H9 (cell line): Measurements from ENCODE around the gene DENND1A. TPM values are rescaled to one million over a fixed set of nuclear protein-coding genes. Genes with fewer than 3 reads are reported as not detected.

Experiments used
- DNase-seq: peaks from one replicate; pipeline ENCODE4 v3.0.0-alpha.2; 2017
- H2AFZ ChIP-seq: one replicate; pipeline ENCODE4 v1.6.1; 2013; ENCODE audit warnings: mild to moderate bottlenecking, low read length, control low read depth, moderate library complexity
- H2AK5ac ChIP-seq: 2 replicates; pipeline ENCODE4 v1.6.1; 2013; ENCODE audit warnings: low read length, control low read depth, mixed read lengths; ENCODE audit not compliant: insufficient read length
- H2BK120ac ChIP-seq: one replicate; pipeline ENCODE4 v1.6.1; 2013; ENCODE audit warnings: low read depth, mild to moderate bottlenecking, low read length, control low read depth, inconsistent platforms; ENCODE audit not compliant: poor library complexity, severe bottlenecking
- H2BK12ac ChIP-seq: 2 replicates; pipeline ENCODE4 v1.6.1; 2013; ENCODE audit warnings: low read length, control low read depth, mixed read lengths, low read depth; ENCODE audit not compliant: insufficient read length
- H2BK15ac ChIP-seq: 2 replicates; pipeline ENCODE4 v1.6.1; 2013; ENCODE audit warnings: low read depth, low read length, control low read depth
- H2BK20ac ChIP-seq: one replicate; pipeline ENCODE4 v1.6.1; 2013; ENCODE audit warnings: low read depth, mild to moderate bottlenecking, low read length, control low read depth, inconsistent platforms; ENCODE audit not compliant: poor library complexity, severe bottlenecking
- H2BK5ac ChIP-seq: 2 replicates; pipeline ENCODE4 v1.6.1; 2013; ENCODE audit warnings: low read length, control low read depth, mixed read lengths; ENCODE audit not compliant: insufficient read length
- H3K14ac ChIP-seq: 2 replicates; pipeline ENCODE4 v1.6.1; 2013; ENCODE audit warnings: low read length, control low read depth; ENCODE audit not compliant: insufficient read depth
- H3K18ac ChIP-seq: 2 replicates; pipeline ENCODE4 v1.6.1; 2013; ENCODE audit warnings: low read depth, mild to moderate bottlenecking, mixed read lengths, low read length, control low read depth; ENCODE audit not compliant: insufficient read length
- H3K23ac ChIP-seq: 2 replicates; pipeline ENCODE4 v1.6.1; 2013; ENCODE audit warnings: low read length, control low read depth, mixed read lengths, low read depth; ENCODE audit not compliant: insufficient read length
- H3K23me2 ChIP-seq: 2 replicates; pipeline ENCODE4 v1.6.1; 2013; ENCODE audit warnings: low read depth, mild to moderate bottlenecking, mixed read lengths, low read length, control low read depth; ENCODE audit not compliant: insufficient read length, poor library complexity, severe bottlenecking
- H3K27ac ChIP-seq: 2 replicates; pipeline ENCODE4 v1.5.1; 2013; ENCODE audit warnings: low read length, control low read depth, mixed read lengths, low read depth; ENCODE audit not compliant: insufficient read length
- H3K27me3 ChIP-seq: 2 replicates; pipeline ENCODE4 v1.6.1; 2013; ENCODE audit warnings: low read length, control low read depth, inconsistent platforms; ENCODE audit not compliant: insufficient read depth
- H3K4ac ChIP-seq: 2 replicates; pipeline ENCODE4 v1.6.1; 2013; ENCODE audit warnings: low read depth, mild to moderate bottlenecking, control low read depth, inconsistent platforms, low read length, moderate library complexity
- H3K4me1 ChIP-seq: 2 replicates; pipeline ENCODE4 v1.6.1; 2013; ENCODE audit warnings: low read length, control low read depth, inconsistent platforms; ENCODE audit not compliant: insufficient read depth
- H3K4me2 ChIP-seq: 2 replicates; pipeline ENCODE4 v1.6.1; 2013; ENCODE audit warnings: low read length, control low read depth, mixed read lengths; ENCODE audit not compliant: insufficient read length, insufficient read depth
- H3K56ac ChIP-seq: 2 replicates; pipeline ENCODE4 v1.6.1; 2013; ENCODE audit warnings: low read depth, mild to moderate bottlenecking, mixed read lengths, low read length, control low read depth; ENCODE audit not compliant: insufficient read length
- H3K79me1 ChIP-seq: 2 replicates; pipeline ENCODE4 v1.6.1; 2013; ENCODE audit warnings: low read depth, mild to moderate bottlenecking, moderate library complexity, low read length, control low read depth, inconsistent platforms; ENCODE audit not compliant: insufficient read depth, poor library complexity, severe bottlenecking
- H3K79me2 ChIP-seq: 2 replicates; pipeline ENCODE4 v1.6.1; 2013; ENCODE audit warnings: low read length, control low read depth, inconsistent platforms; ENCODE audit not compliant: insufficient read depth
- H3K9ac ChIP-seq: 2 replicates; pipeline ENCODE4 v1.6.1; 2013; ENCODE audit warnings: low read length, control low read depth, mixed read lengths; ENCODE audit not compliant: insufficient read length; ENCODE audit errors: extremely low read depth
- H3K9me3 ChIP-seq: one replicate; pipeline ENCODE4 v1.6.1; 2013; ENCODE audit warnings: low read depth, low read length, inconsistent platforms; ENCODE audit not compliant: control insufficient read depth
- H3T11ph ChIP-seq: one replicate; pipeline ENCODE4 v1.6.1; 2013; ENCODE audit warnings: mild to moderate bottlenecking, low read length, control low read depth, inconsistent platforms
- H4K20me1 ChIP-seq: one replicate; pipeline ENCODE4 v1.6.1; 2013; ENCODE audit not compliant: control insufficient read depth, insufficient read length, insufficient read depth
- H4K5ac ChIP-seq: 2 replicates; pipeline ENCODE4 v1.6.1; 2013; ENCODE audit warnings: low read depth, mild to moderate bottlenecking, mixed read lengths, low read length, control low read depth; ENCODE audit not compliant: insufficient read length
- H4K8ac ChIP-seq: replicated peaks from 2 replicates; pipeline ENCODE4 v1.6.1; 2013; ENCODE audit warnings: low read length, control low read depth, mixed read lengths, low read depth; ENCODE audit not compliant: insufficient read length
- H4K91ac ChIP-seq: 2 replicates; pipeline ENCODE4 v1.6.1; 2013; ENCODE audit warnings: low read depth, mild to moderate bottlenecking, moderate library complexity, mixed read lengths, low read length, control low read depth; ENCODE audit not compliant: insufficient read length
- H3K27ac Mint-ChIP-seq, 3 experiments: 2 replicates in 2 of 3; 3 replicates in 1 of 3; pipeline ENCODE4 v1.8.0; 2020 to 2021; ENCODE audit warnings: mixed read lengths in 3 of 3, mild to moderate bottlenecking in 1 of 3, moderate library complexity in 1 of 3
- H3K27me3 Mint-ChIP-seq: 2 replicates; pipeline ENCODE4 v1.8.0; 2021; ENCODE audit warnings: low read depth, mild to moderate bottlenecking, moderate library complexity, mixed read lengths
- H3K36me3 Mint-ChIP-seq, 3 experiments: 2 replicates in 2 of 3; 3 replicates in 1 of 3; pipeline ENCODE4 v1.8.0; 2020 to 2021; ENCODE audit warnings: low read depth in 3 of 3, mixed read lengths in 3 of 3; ENCODE audit not compliant: insufficient read depth in 1 of 3
- H3K4me1 Mint-ChIP-seq, 2 experiments: 2 replicates each; pipeline ENCODE4 v1.8.0; 2020; ENCODE audit warnings: mixed read lengths in 2 of 2
- H3K4me3 Mint-ChIP-seq, 2 experiments: 2 replicates in 1 of 2; 3 replicates in 1 of 2; pipeline ENCODE4 v1.8.0; 2020 to 2021; ENCODE audit warnings: mild to moderate bottlenecking in 2 of 2, mixed read lengths in 2 of 2, moderate library complexity in 1 of 2
- H3K9me3 Mint-ChIP-seq, 2 experiments: 2 replicates in 1 of 2; 3 replicates in 1 of 2; pipeline ENCODE4 v1.8.0; 2020; ENCODE audit warnings: mild to moderate bottlenecking in 2 of 2, mixed read lengths in 2 of 2, moderate library complexity in 1 of 2
- WGBS: extraction: QIAGEN DNeasy Blood & Tissue Kit; methylation state at CpG from one replicate; pipeline ENCODE4 v1.1.7; 2013; ENCODE audit warnings: missing lambda C conversion rate, low lambda C conversion rate, mixed read lengths; ENCODE audit not compliant: insufficient read length; ENCODE audit errors: extremely low coverage; 5-methylcytosine and 5-hydroxymethylcytosine counted together
- total RNA-seq: library from RNA; stranded (reverse); gene quantifications from 2 replicates; pipeline ENCODE4 v1.2.1, GENCODE V29; 2021
- TF ChIP-seq, protein P1 (sequence below): fragments of 200-600 bp; sonication (generic); conservative IDR thresholded peaks from 3 replicates; pipeline ENCODE4 v1.8.0; 2021; ENCODE audit warnings: antibody characterized with exemption, mild to moderate bottlenecking

The DENND1A gene
- total RNA-seq, 1 experiment from 2014 or later, result 20.4 TPM

DNA sequence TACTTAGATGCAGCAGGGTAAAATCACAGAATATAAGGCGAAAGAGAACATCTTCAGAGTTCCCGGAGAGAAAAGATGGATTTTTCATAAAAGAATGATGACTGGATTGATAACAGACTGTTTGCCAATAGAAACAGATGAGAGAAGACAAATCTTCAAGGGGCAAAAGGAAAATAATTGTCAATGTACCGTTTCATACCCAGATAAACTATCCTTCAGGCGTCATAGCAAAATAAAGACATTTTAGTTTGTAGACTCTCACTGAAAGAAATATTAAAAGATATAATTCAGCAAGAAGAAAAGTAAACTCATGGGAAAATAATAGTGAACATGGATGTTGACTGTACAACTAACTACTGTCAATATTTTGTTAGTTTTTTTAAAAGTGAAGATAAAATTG lies 399.7 kb downstream of the DENND1A start:
- no peak overlapping the region for H3K4me2 ChIP-seq
- H2BK120ac ChIP-seq, result no peak overlapping the region
- no peak overlapping the region for H4K8ac ChIP-seq
- no peaks in the 10 kb centered on the region for H3K79me1 ChIP-seq
- no peaks in the 10 kb centered on the region for H4K20me1 ChIP-seq
- H3K56ac ChIP-seq, result no peak overlapping the region
- H3K79me2 ChIP-seq, result no peaks in the 10 kb centered on the region
- no peak overlapping the region for H3K27ac ChIP-seq
- DNase-seq, result no peak
- H3K4ac ChIP-seq, result no peak overlapping the region
- H2BK20ac ChIP-seq, result no peak overlapping the region
- H3K27me3 Mint-ChIP-seq, result no peaks in the 10 kb centered on the region
- no peak overlapping the region for H3K4me3 Mint-ChIP-seq
- no peaks in the 10 kb centered on the region for H3K9me3 ChIP-seq
- H3K27me3 ChIP-seq, result no peaks in the 10 kb centered on the region
- no peak overlapping the region for H3K18ac ChIP-seq
- no peak overlapping the region for H3K23ac ChIP-seq
- H3K4me1 Mint-ChIP-seq, result no peaks in the 10 kb centered on the region
- no peak overlapping the region for H4K91ac ChIP-seq
- no peak overlapping the region for H3K27ac Mint-ChIP-seq
- H3K23me2 ChIP-seq, result no peaks in the 10 kb centered on the region
- no peak overlapping the region for H3K9ac ChIP-seq
- no peak overlapping the region for H2BK15ac ChIP-seq
- H2BK5ac ChIP-seq, result no peak overlapping the region
- no peak overlapping the region for H2AK5ac ChIP-seq
- H3T11ph ChIP-seq, result no peak overlapping the region
- WGBS, result no CpG with 5 or more reads among the region's 4 CpGs
- peaks cover 0 to 8% (median 5%) of the 10 kb centered on the region in 3 experiments; a peak in 3 of 7 replicates for H3K36me3 Mint-ChIP-seq
- peaks cover 2 to 5% of the 10 kb centered on the region in 2 experiments; a peak in 2 of 5 replicates for H3K9me3 Mint-ChIP-seq
- H4K5ac ChIP-seq, result no peak overlapping the region
- no peak overlapping the region for H2AFZ ChIP-seq
- no peak overlapping the region for H3K14ac ChIP-seq
- TF ChIP-seq, protein P1, sequence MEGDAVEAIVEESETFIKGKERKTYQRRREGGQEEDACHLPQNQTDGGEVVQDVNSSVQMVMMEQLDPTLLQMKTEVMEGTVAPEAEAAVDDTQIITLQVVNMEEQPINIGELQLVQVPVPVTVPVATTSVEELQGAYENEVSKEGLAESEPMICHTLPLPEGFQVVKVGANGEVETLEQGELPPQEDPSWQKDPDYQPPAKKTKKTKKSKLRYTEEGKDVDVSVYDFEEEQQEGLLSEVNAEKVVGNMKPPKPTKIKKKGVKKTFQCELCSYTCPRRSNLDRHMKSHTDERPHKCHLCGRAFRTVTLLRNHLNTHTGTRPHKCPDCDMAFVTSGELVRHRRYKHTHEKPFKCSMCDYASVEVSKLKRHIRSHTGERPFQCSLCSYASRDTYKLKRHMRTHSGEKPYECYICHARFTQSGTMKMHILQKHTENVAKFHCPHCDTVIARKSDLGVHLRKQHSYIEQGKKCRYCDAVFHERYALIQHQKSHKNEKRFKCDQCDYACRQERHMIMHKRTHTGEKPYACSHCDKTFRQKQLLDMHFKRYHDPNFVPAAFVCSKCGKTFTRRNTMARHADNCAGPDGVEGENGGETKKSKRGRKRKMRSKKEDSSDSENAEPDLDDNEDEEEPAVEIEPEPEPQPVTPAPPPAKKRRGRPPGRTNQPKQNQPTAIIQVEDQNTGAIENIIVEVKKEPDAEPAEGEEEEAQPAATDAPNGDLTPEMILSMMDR, result no peak
- no peak overlapping the region for H2BK12ac ChIP-seq
- H3K4me1 ChIP-seq, result no peaks in the 10 kb centered on the region
